GM21737 (cell line): ENCODE measurements around the gene CEACAM18.
"Not testable (repeated sequence)": the region's sequence is repeated elsewhere in the genome, so short reads cannot be mapped to it uniquely, and the experiment has no call there.

Experiments used
- ATAC-seq: cut with Tn5 transposase; IDR thresholded peaks from one replicate; pipeline ENCODE4 v1.9.1; 2021; ENCODE audit warnings: mild to moderate bottlenecking, moderate library complexity; ENCODE audit not compliant: unreplicated experiment

Gene CEACAM18

GRCh38 chr19:51478381-51479234 is at the start of gene CEACAM18:
CEACAM18 (plus strand) TSS chr19:51478539.
- ATAC-seq = no peak

GRCh38 chr19:51430221-51430620 is 48.1 kb upstream of the CEACAM18 start:
- ATAC-seq = no peak

DNA sequence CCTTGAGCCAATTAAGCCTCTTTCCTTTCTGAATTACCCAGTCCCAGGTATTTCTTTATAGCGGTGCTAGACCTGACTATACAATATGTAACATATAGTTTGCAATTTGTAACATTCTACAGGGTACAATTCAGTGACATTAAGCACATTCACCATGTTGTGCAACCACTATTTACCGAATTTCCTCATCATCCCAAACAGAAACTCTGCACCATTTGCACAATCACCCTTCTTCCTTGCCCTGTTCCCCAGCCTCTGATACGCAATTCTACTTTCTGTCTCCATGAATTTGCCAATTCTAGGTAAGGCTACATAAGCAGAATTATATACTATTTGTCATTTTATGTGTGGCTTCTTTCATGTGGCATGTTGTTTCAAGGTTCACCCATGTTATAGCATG is 47.2 kb upstream of the CEACAM18 start:
- ATAC-seq = no peak

DNA sequence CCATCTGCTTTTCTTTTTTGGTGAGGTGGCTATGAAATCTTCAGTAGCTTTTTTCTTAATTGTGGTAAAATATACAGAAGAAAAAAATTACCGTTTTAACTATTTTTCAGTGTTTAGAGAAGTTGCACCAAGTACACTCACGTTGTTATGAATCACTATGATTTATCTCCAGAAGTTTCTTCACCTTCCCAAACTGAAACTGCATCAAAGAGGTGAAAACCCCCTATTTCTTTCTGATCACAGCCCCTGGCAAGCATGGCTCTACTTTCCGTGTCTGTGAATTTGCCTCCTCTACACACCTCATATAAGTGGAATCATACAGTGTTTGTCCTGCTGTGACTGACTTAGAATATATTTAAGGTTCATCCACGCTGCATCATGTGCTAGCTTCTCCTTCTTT is 45.3 kb upstream of the CEACAM18 start:
- ATAC-seq = no peak

- ATAC-seq = no peak
These were observed 43.9 kb upstream of the CEACAM18 start for GRCh38 chr19:51434456-51434855.

DNA sequence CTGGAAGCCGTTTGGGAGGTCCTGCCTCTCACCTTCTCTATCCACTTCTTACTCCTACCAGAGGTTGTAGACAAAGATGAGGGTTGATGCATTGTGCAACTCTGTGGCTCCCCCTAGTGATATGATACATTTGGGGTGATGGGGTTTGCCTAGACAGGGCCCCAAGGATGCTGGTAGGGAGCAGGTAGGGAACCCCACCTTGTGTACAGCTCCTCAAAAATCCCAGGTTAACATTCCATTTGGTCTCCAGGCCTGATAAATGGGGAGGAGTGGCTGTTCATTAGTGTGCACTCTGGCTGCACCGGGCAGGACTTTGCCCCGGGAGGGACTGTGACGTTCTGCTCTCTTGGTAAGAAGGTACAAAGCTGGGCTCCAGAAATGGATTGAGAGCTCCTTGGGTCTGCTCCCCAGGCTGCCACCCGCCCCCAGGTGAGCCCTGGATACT is 39.3 kb upstream of the CEACAM18 start:
- no peak for ATAC-seq

DNA sequence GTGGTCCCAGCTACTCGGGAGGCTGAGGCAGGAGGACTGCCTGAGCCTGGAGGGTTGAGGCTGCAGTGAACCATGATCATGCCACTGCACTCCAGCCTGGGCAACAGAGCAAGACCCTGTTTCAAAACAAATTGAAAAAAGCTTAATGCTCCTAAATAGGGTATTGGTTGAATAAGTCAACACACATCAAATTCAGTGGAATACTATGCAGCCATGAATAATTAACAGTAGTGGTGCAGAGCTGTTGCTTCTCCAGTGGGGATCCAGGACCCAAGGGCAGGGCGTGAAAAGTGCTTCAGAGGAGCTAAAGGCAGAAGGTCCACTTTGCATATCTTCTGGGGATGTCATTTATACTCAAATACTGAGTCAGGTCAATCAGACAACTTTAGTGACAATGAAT is 38.3 kb upstream of the CEACAM18 start:
- no peak for ATAC-seq

DNA sequence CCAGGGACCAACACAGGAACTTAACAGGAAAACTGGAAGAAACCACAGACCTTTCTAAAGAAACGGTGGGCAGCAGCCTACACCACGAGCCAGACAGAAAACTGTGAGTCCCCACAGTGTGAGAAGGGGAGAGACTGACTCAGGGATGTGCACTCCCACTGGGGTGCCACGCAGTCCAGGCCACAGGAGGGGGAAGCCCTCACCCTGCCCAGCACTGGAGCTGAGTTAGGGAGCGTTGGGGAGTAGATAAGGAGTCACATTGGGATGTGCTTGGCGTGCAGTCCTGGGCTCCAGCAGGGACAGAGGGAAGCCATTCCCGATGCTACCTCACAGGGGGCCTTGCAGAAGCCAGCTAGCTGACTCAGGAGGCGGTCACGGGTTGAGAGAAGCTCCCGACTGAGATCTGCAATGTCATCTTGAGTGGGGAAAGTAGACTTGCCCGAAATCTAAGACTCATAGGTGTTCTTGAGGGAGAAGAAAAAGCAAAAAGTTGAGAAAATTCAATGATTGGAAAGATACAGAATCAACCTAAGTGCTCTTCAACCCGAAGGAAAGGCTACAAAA is 37.4 kb upstream of the CEACAM18 start:
- no peak for ATAC-seq

GRCh38 chr19:51441410-51442390 is 36.6 kb upstream of the CEACAM18 start:
- peak; percentile 93 for ATAC-seq

- ATAC-seq = not testable (repeated sequence)
These were observed 30.8 kb upstream of the CEACAM18 start for GRCh38 chr19:51447510-51447909.

- no peak for ATAC-seq
These were observed 30.3 kb upstream of the CEACAM18 start for GRCh38 chr19:51448011-51448410.

DNA sequence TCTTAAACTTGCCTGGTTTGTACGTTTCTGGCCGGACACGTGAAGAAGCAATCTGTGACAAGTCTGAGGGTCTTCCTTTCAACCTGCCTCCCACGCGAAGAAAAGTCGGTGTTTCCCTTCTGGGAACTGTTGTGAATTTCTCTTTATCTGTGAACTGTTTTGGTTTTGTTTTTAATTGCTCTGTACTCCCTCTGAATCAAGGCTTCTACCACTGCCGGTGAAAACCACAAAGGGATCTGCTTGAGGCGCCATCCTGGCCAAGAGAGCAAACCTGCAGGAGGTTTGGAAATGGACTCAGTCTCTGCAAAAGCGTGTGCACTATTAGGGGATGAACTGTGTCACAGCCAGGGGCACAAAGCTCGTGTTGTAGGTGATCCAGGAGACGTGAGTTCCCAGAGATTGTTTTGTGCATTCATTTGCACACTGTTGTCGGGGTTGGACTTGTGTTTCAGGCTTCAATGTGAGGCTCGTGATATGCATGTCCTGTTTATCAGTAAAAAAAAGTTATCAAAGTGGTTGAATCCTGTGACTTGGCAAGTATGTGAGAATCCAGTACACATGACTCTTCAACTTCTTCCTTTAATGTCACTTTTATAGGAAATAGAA is 29.8 kb upstream of the CEACAM18 start:
- ATAC-seq = no peak

DNA sequence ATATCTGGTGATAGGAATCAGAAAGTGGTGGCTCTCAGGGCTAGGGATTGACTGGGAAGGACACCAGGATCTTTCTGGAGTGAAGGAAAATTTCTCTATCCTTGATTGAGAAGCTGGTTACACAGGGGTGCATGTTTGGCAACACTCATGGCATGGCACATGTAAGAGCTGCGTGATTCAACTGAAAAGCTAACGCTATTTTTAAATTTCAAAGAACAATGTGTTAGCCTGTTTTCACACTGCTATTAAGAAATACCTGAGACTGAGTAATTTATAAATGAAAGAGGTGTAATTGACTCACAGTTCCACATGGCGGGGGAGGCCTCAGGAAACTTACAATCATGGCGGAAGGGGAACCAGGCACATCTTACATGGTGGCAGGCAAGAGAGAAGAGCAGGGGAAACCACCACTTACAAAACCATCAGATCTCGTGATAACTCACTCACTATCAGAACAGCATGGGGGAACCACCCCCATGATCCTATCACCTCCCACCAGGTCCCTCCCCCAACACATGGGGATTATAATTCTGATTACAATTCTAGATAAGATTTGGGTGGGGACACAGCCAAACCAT is 27.5 kb upstream of the CEACAM18 start:
- no peak for ATAC-seq

DNA sequence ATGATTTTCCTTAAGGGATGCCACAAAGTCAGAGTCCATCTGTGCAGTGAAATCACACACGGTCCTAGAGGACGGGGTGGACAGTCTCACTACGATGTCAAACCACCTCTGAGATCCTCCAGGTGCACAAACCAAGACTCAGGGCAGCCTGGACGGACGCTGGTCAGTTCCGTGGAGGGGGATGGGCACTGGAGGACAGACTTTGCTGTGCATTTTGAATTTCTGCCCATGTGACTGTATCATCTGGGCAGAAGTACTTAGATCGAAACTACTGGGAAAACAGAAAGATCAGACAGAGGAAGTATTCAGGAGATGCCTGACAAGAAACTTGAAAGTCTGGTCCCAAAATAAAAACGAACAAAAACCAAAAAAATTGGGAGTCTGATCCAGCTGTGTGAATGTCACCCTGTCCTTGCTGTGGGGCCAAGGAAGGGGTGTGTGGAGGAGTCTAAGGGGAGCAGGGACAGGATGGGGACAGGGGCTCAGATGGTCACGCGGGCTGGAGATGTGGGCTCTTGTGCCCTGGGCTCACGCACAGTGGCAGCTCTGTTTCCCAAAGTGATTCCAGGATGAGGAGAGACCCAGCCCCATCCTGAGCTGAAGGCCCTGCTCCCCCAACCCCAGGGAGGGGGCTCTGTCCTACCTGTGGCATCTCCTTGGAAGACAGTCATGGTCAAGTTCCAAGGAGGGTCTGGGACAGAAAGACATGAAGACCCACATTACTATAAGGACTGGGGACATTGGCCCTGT is 21.6 kb upstream of the CEACAM18 start:
- ATAC-seq = no peak

GRCh38 chr19:51457351-51458013 is 20.9 kb upstream of the CEACAM18 start:
- no peak for ATAC-seq

- ATAC-seq = no peak
These were observed 20.2 kb upstream of the CEACAM18 start, which contains the start of gene SIGLEC8 for GRCh38 chr19:51458051-51458645. SIGLEC8 (minus strand) TSS chr19:51458454; CDS start chr19:51458387, 67 bp downstream.

DNA sequence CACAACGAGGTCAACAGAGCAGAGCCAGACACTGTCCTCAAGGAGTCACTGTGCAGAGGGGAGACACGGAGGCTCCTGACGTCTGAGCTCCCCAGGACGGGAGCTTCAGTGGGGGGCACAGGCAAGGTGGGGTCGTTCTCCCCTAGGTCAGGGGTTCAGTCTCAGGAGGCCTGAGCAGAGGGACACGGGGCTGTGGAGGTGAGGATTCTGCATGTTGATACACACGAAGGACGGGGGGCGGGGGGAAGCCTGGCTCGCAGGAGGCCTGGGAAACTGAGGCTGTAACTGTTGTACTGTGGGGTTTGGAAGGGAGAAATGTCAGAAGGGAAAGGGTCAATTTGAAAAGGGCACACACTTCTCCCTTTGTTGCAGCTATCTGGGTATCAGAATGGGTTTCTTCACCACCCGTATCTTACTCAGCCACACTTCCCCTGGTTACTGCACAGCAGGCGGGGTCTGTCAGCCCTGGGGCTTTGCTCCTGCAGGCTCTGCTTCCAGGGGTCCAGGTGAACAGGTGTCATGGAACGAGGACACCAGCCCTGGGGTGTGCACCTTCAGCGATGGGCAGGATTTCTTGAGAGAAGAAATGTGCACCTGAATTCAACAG is 19.3 kb upstream of the CEACAM18 start:
- ATAC-seq = no peak
